Adrenal gland (tissue), 5 donors: ENCODE data around the gene MCM6.

Source experiments
- CTCF ChIP-seq, 6 experiments: fragments of 450-650 bp in 4 of 6; fragments of 200-600 bp in 2 of 6; sonication (generic) in 1 of 6; IDR thresholded peaks; 1 replicate in 5 of 6; 2 replicates in 1 of 6; pipeline versions ENCODE4 v1.5.1 to v1.8.0; 2016 to 2021; ENCODE audit warnings: antibody characterized with exemption in 6 of 6, mild to moderate bottlenecking in 2 of 6, moderate library complexity in 1 of 6
- POLR2A ChIP-seq, 2 donors: fragments of 450-650 bp; IDR thresholded peaks; one replicate each; pipeline ENCODE4 v1.6.1; 2017; ENCODE audit warnings: antibody characterized with exemption in 2 of 2, mild to moderate bottlenecking in 2 of 2, moderate library complexity in 1 of 2
- donor health status: DM: no; HTN: no; CAD: no.

- TF ChIP-seq CTCF (IDR thresholded peaks at IDR 0.05) (no peak), POLR2A (IDR thresholded peaks at IDR 0.05) (no peak)
Observed at GRCh38 chr2:135796606-135797005, 79.6 kb downstream of the MCM6 start.
